ENCODE measurements around the gene ASAP3.
"Not testable (repeated sequence)": the region's sequence is repeated elsewhere in the genome, so short reads cannot be mapped to it uniquely, and the experiment has no call there.

ASAP3 gene

DNA sequence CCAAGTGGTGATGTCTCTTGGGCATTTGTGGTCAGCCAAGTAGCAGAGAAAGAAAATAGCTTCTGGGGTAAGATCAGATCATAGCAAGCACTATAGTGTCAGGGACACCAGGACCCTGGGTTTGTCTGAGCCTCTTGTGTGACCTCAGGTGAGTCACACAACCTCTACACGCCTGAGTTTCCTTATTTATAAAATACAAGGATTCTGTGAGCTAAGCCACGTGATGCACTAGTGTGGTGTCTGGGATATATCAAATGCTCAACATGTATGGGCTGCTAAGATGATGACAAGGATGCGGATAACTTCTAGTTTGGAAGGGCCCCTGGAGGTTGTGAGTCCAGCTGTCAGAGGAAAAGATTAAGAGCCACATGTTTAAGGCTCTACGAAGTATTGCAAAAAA lies 89.8 kb downstream of the ASAP3 start:
- DNase-seq: no peak

DNA sequence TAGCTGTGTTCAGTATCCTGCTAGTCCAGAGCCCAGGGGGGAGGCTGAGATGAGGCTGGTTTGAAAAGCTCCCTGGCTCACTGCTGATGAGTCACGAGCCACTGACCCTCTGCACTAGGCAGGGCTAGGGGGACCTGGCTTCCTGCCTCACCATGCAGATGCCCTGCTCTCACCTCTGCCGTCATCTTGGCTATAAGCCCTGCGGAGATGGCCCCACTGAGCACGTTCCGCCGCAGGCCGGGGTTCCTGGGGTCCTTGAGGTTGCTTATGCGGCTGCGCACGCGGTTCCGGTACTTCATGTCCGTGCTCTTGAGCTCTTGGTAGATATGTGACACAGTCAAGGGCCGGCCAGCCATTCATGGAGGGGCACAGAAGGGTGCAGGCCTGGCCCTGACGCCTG lies 90.3 kb downstream of the ASAP3 start:
- no peak for DNase-seq

DNA sequence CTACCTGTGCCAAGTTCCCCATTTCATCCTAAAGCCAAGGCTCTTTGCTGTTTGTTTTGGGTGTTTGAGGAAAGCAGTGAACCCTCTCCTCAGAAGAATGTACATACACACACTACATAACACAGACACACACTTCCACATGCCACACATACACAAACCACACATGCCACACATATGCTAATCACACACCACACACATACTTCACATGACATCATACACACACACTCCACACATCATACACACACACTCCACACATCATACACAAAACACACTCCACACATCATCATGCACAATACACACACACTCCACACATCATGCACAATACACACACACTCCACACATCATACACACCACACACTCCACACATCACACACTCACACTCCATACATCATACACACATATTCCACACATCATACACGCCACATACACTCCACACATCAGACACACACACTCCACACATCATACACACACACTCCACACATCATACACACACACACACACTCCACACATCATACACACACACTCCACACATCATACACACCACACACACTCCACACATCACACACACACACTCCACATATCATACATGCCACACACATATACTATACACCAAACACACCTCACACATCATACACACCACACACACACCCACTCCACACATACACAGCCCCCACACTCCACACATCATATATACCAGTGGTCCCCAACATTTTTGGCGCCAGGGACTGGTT lies 91.7 kb downstream of the ASAP3 start:
- no peak for DNase-seq

DNA sequence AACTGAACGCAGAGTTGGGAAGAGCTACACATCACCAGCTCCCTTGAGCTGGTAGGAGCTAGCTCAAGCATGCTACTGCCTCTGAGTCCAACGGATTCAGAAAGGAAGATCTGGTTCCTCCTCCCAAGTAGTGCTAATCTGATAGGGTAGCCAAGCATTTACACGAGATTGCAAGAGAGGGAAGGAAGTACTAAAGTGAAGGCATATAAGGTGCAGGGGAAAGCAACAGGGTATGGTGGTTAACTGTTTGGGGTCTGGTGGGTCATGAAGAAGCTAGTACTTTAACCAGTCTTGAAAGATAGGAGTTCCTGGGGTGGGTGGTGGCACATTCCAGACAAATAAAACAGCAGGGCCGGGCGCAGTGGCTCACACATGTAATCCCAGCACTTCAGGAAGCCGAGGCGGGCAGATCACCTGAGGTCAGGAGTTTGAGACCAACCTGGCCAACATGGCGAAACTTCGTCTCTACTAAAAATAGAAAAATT lies 94.1 kb downstream of the ASAP3 start:
- DNase-seq: no peak

DNA sequence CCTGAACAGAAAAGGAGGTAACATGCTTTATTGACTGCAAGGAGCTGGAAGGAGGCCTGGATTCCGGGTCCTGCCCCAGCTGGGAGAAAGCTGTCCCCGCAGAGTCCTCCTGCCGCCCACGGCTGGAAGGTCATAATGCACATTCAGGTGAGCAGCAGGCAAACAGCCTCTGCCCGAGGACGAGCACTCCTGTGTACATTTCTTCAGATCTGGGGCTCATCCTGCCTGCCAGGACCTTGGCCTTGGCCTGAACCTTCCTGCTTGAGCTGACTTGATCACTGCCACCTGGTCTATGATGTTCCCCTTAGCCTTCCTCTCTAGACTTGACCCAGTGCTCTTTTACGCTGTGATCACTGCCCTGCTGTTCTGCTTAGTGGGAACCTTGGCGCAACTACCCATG lies 96.5 kb downstream of the ASAP3 start:
- DNase-seq: no peak

DNA sequence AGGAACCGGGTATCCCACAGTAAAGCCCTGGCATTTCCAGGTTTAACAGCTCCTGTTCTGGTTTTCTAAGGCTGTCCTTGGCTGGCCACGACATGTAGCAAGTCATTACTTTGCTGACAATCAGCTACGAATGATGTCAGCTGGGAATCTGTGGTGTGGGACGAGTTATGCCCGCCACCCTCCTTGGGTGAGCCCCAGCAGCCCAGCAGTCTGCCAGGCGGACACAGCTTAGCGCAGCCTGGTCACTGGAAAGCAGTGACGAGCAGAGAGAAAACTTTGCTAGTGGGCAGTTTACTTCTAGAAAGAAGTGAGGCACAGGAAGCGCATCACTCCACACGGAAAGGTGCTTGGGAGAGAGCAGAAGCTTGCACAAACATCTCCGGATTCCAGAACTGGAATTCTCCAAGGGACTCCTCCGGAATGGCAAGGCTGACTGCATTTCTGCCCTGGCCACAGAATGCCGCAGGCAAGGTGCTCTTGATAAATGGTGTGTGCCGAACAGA lies 98.8 kb downstream of the ASAP3 start:
- no peak for DNase-seq

DNA sequence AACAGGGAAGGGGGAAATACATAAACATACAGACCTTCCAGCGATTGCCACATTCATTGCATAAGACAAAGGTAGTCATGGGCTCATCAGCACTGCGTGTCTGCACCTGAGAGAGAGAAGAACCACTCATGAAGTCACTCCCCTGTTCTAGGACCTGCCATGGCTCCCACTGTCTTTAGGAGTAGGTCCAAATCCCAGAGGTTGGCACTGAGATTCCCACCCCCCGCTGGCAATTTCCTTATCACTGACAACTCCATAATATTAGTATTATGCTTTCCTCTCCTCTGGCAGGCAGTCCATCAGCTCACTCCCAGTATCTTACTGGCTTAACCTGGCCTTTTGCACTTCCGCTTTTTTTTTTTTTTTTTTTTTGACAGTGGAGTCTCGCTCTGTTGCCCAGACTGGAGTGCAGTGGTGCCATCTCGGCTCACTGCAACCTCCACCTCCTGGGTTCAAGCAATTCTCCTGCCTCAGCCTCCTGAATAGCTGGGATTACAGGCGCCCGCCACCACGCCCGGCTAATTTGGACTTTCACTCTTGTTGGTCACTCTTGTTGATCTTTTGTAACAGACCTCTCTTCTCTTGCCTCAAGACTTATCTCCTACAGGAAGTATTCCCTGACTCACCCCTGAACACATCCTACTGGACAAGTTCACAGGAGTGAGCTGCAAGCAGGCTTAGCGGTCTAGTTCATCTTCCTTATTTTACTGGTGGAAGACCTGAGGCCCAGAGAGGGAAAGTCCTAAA lies 99.5 kb downstream of the ASAP3 start:
- DNase-seq: no peak

DNA sequence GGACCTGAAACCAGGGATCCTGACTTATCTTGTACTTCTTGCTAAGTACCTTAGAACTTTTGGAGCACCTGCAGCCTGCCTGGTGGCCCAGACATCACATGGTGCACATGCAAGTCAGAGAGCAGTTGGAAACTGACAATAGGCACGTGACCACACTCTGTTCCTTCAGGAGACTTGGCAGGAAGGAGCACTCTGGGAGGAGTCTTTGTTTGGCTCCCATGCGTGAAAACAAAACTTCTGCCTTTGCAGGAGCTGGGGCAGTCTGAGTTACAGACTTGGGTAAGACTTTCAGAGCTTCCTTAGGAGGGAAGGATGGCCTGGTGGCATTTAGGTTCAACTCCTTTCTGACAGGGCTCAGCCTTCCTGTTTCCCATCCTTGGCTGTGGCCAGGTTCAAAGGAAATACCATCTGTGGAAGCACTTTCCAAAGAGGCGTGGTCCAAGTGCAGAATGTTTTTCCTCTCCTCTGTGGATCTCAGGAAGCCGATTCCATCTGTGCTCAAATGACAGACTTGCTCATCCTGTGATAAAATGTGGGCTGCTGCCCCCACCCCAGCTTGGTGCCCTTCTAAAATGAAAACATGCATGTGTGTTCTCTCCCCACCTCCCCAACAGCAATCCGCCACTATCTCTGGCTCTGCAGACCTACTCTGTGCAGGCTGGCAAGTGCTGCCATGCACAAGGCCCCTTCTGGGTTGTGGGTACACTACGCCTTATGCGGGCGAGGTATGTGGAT lies 100.2 kb downstream of the ASAP3 start:
- no peak for DNase-seq

DNA sequence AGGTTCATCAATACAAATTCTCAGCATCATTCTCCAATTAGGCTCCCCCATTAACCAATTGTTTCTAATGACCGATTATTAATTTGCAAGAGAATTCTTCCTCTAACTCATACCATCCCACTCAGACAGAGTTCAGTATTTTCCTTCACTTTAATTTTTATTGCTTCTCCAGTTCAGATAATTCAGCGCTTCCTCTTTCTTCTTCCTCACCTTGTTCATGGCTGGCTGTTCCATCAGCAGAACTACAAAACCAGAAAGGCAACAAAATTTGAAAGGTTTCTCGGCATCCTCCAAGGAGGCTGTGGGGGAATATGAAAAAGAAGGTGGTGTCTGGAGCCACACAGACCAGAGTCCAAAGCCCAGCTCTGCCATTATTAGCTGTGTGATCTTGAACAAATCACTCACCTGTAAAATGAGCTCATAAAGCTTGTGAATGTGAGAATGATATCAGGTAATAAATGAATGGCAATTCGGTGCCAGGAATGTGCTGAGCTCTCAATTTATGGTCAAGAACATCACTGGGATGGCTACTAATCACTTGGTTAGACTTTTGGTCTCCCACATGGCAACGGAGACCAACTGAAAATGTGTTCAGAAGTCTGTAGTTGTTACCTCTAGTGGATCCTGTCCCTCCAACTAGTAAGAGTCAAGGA lies 102.6 kb downstream of the ASAP3 start:
- no peak for DNase-seq

DNA sequence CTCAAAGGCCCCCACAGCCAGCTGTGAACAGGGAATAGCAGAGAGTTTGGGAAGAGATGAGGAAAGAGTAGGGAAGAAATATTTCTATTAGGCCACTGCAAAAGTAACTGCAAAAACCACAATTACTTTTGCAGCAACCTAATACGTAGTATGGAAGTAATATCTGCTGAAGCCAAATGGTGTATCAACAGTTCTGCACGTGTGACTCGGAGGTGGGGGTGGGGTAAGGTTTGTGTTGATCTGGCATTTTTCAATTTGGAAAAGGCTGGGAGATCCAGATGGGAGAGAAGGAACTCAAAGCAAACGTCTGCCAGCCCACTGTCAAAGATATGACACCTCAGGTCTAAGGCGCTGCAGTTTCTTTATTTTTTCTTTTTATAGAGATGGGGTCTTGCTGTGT lies 103.3 kb downstream of the ASAP3 start:
- no peak for DNase-seq

DNA sequence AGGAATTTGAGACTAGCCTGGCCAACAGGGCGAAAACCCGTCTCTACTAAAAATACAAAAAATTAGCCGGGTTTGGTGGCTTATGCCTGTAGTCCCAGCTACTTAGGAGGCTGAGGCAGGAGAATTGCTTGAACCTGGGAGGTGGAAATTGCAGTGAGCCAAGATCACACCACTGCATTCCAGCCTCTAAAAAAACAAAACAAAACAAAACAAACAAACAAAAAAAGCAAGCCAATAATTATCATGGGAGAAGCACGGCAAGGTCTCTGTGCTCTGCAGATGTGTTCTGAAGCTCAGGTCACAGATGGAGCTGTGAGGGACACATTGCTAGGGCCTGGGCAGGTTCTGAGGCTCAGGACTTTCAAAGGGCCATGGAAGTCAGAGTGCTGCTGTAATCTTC lies 103.7 kb downstream of the ASAP3 start:
- DNase-seq: not testable (repeated sequence)
